Esophagus squamous epithelium (tissue), 4 donors: Measurements from ENCODE around the gene SETMAR.

Experiments
- CTCF ChIP-seq, 6 experiments: fragments of 450-650 bp in 4 of 6; fragments of 200-600 bp in 2 of 6; sonication (generic) in 2 of 6; IDR thresholded peaks; one replicate each; pipeline ENCODE4 v1.5.1; 2016 to 2019; ENCODE audit warnings: antibody characterized with exemption in 6 of 6, mild to moderate bottlenecking in 4 of 6, moderate library complexity in 4 of 6
- POLR2A ChIP-seq, 4 donors: fragments of 450-650 bp; IDR thresholded peaks; one replicate each; pipeline ENCODE4 v1.6.1; 2017; ENCODE audit warnings: antibody characterized with exemption in 4 of 4, mild to moderate bottlenecking in 4 of 4, moderate library complexity in 3 of 4

GRCh38 chr3:4351872-4352271 is 48.7 kb downstream of the SETMAR start:
- TF ChIP-seq CTCF (IDR thresholded peaks at IDR 0.05) (no peak), POLR2A (IDR thresholded peaks at IDR 0.05) (no peak)
